H1 (cell line): ENCODE data around the gene MATN1. TPM values are rescaled to one million over a fixed set of nuclear protein-coding genes. Genes with fewer than 3 reads are reported as not detected.
A peak's percentile ranks its signal among the peaks of the same experiment; 100 is the strongest.

Experiments
- CTCF ChIA-PET: fragments of 300-600 bp; sonication (Branson Sonifier 250); formaldehyde crosslinking; loops from one replicate; lab custom pipeline; 2021; ENCODE audit not compliant: partially characterized antibody; lab: Charles Lee
- POLR2A ChIA-PET: fragments of 300-600 bp; sonication (Branson Sonifier 250); formaldehyde crosslinking; loops from one replicate; lab custom pipeline; 2021; ENCODE audit warnings: inconsistent platforms; ENCODE audit not compliant: partially characterized antibody; lab: Charles Lee
- DNase-seq, 2 experiments: peaks; one replicate each; pipeline versions ENCODE4 v3.0.0 to v3.0.0-alpha.2; 2010 to 2022; ENCODE audit warnings: low spot score in 2 of 2, low read depth in 1 of 2, mixed read lengths in 1 of 2
- FAIRE-seq: peaks from 2 replicates; lab custom pipeline; 2011; peaks lifted over from hg19 to GRCh38; lab: Jason Lieb, UNC
- H2AFZ ChIP-seq: 2 replicates; pipeline ENCODE4 v1.8.1; 2012; ENCODE audit warnings: low read length, inconsistent platforms
- H2AK5ac ChIP-seq: 2 replicates; pipeline ENCODE4 v1.6.1; 2013; ENCODE audit warnings: low read depth, low read length
- H2BK120ac ChIP-seq: replicated peaks from 2 replicates; pipeline ENCODE3; 2013; ENCODE audit warnings: low read depth, low read length, inconsistent platforms
- H2BK12ac ChIP-seq: 2 replicates; pipeline ENCODE4 v1.6.1; 2013; ENCODE audit warnings: low read depth, low read length
- H2BK15ac ChIP-seq: 2 replicates; pipeline ENCODE4 v1.6.1; 2013; ENCODE audit warnings: low read length
- H2BK20ac ChIP-seq: 2 replicates; pipeline ENCODE4 v1.6.1; 2013; ENCODE audit warnings: low read length
- H2BK5ac ChIP-seq: 2 replicates; pipeline ENCODE4 v1.6.1; 2013; ENCODE audit warnings: low read depth, low read length
- H3K14ac ChIP-seq: 2 replicates; pipeline ENCODE4 v1.6.1; 2013; ENCODE audit warnings: inconsistent platforms; ENCODE audit not compliant: insufficient read length
- H3K18ac ChIP-seq: 2 replicates; pipeline ENCODE4 v1.6.1; 2013; ENCODE audit warnings: low read length; ENCODE audit errors: extremely low read depth
- H3K23ac ChIP-seq: 2 replicates; pipeline ENCODE4 v1.6.1; 2013; ENCODE audit warnings: inconsistent platforms; ENCODE audit not compliant: insufficient read length
- H3K23me2 ChIP-seq: 2 replicates; pipeline ENCODE4 v1.6.1; 2013; ENCODE audit warnings: low read depth, low read length
- H3K27ac ChIP-seq: 2 replicates; pipeline ENCODE4 v1.6.1; 2011; ENCODE audit warnings: low read depth, low read length, inconsistent platforms
- H3K27me3 ChIP-seq, 4 experiments: replicated peaks in 1 of 4; 1 replicate in 1 of 4; 2 replicates in 3 of 4; pipeline versions ENCODE4 v1.6.1 to v1.8.1; 2011 to 2013; ENCODE audit warnings: low read length in 3 of 4, mild to moderate bottlenecking in 3 of 4, inconsistent platforms in 2 of 4, mixed read lengths in 2 of 4, moderate library complexity in 1 of 4; ENCODE audit not compliant: control insufficient read depth in 3 of 4, insufficient read depth in 3 of 4; ENCODE audit errors: extremely low read depth in 1 of 4
- H3K36me3 ChIP-seq, 4 experiments: 2 replicates each; pipeline versions ENCODE4 v1.6.1 to v1.8.1; 2011 to 2013; ENCODE audit warnings: mild to moderate bottlenecking in 4 of 4, low read length in 3 of 4, moderate library complexity in 2 of 4, control low read depth in 1 of 4, inconsistent platforms in 1 of 4; ENCODE audit not compliant: insufficient read depth in 4 of 4, control insufficient read depth in 2 of 4
- H3K4ac ChIP-seq: replicated peaks from 2 replicates; pipeline ENCODE3; 2013; ENCODE audit warnings: low read length, low read depth, mixed read lengths, inconsistent platforms; ENCODE audit not compliant: insufficient read length
- H3K4me1 ChIP-seq, 4 experiments: replicated peaks in 1 of 4; 1 replicate in 1 of 4; 2 replicates in 3 of 4; pipeline versions ENCODE4 v1.6.1 to v1.8.1; 2011 to 2013; ENCODE audit warnings: low read length in 3 of 4, inconsistent platforms in 2 of 4, mixed read lengths in 1 of 4; ENCODE audit not compliant: insufficient read depth in 4 of 4, control insufficient read depth in 3 of 4
- H3K4me2 ChIP-seq, 2 experiments: 2 replicates each; pipeline versions ENCODE4 v1.6.1 to v1.8.1; 2011 to 2013; ENCODE audit warnings: low read depth in 2 of 2, low read length in 2 of 2, control low read depth in 1 of 2, inconsistent platforms in 1 of 2, mild to moderate bottlenecking in 1 of 2; ENCODE audit not compliant: insufficient read depth in 1 of 2
- H3K4me3 ChIP-seq, 4 experiments: fragments of 200-600, 300-600 bp in 1 of 4; sonication (generic), shearing (Covaris generic), sonication (Bioruptor Twin) in 1 of 4; 2 replicates each; pipeline versions ENCODE4 v1.5.1 to v1.8.1; 2011 to 2016; ENCODE audit warnings: low read length in 4 of 4, low read depth in 3 of 4, control low read depth in 2 of 4, inconsistent platforms in 2 of 4, mild to moderate bottlenecking in 2 of 4, mixed read lengths in 1 of 4, moderate library complexity in 1 of 4; ENCODE audit not compliant: insufficient read depth in 2 of 4; ENCODE audit errors: extremely low read depth in 1 of 4
- H3K56ac ChIP-seq: replicated peaks from 2 replicates; pipeline ENCODE3; 2013; ENCODE audit warnings: low read depth, mild to moderate bottlenecking, mixed read lengths, low read length, inconsistent platforms; ENCODE audit not compliant: insufficient read length
- H3K79me1 ChIP-seq: 2 replicates; pipeline ENCODE4 v1.6.1; 2013; ENCODE audit warnings: low read depth, low read length, control low read depth
- H3K79me2 ChIP-seq, 2 experiments: 2 replicates each; pipeline versions ENCODE4 v1.6.1 to v1.8.1; 2012 to 2013; ENCODE audit warnings: low read length in 2 of 2, mild to moderate bottlenecking in 2 of 2, inconsistent platforms in 1 of 2; ENCODE audit not compliant: insufficient read depth in 2 of 2, control insufficient read depth in 1 of 2
- H3K9ac ChIP-seq, 4 experiments: replicated peaks in 1 of 4; 1 replicate in 1 of 4; 2 replicates in 3 of 4; pipeline versions ENCODE4 v1.6.1 to v1.8.1; 2011 to 2013; ENCODE audit warnings: low read depth in 3 of 4, low read length in 3 of 4, control low read depth in 2 of 4, mild to moderate bottlenecking in 2 of 4, moderate library complexity in 2 of 4, inconsistent platforms in 1 of 4; ENCODE audit errors: extremely low read depth in 1 of 4
- H3K9me3 ChIP-seq, 2 experiments: 2 replicates each; pipeline versions ENCODE4 v1.6.1 to v1.8.1; 2012 to 2013; ENCODE audit warnings: mild to moderate bottlenecking in 2 of 2, moderate library complexity in 2 of 2, control low read depth in 1 of 2, inconsistent platforms in 1 of 2, low read depth in 1 of 2, low read length in 1 of 2, mixed read lengths in 1 of 2; ENCODE audit not compliant: insufficient read depth in 2 of 2
- H4K20me1 ChIP-seq, 2 experiments: replicated peaks in 1 of 2; 2 replicates each; pipeline versions ENCODE3 to v1.8.1; 2011 to 2013; ENCODE audit warnings: inconsistent platforms in 2 of 2, low read length in 2 of 2, mild to moderate bottlenecking in 1 of 2; ENCODE audit not compliant: insufficient read depth in 2 of 2, control insufficient read depth in 1 of 2
- H4K5ac ChIP-seq: 2 replicates; pipeline ENCODE4 v1.6.1; 2013; ENCODE audit warnings: low read length, low read depth, mixed read lengths, inconsistent platforms; ENCODE audit not compliant: insufficient read length
- H4K8ac ChIP-seq: 2 replicates; pipeline ENCODE4 v1.8.0; 2013; ENCODE audit warnings: mild to moderate bottlenecking, moderate library complexity, low read length, inconsistent platforms; ENCODE audit not compliant: insufficient read depth; ENCODE audit errors: extremely low read depth
- H4K91ac ChIP-seq: replicated peaks from 2 replicates; pipeline ENCODE3; 2013; ENCODE audit warnings: low read length, mixed read lengths, inconsistent platforms; ENCODE audit not compliant: insufficient read length
- ATF2 ChIP-seq: IDR thresholded peaks from 2 replicates; pipeline ENCODE4 v1.6.1; 2012; ENCODE audit warnings: low read length, inconsistent platforms
- HDAC6 ChIP-seq: IDR thresholded peaks from one replicate; pipeline ENCODE4 v1.7.1; 2012; ENCODE audit warnings: low read depth, mild to moderate bottlenecking, inconsistent platforms, low read length, moderate library complexity
- RXRA ChIP-seq: IDR thresholded peaks from 2 replicates; pipeline ENCODE4 v1.6.1; 2011; ENCODE audit warnings: low read depth, mild to moderate bottlenecking, low read length, moderate library complexity; ENCODE audit not compliant: insufficient read depth
- WGBS, 2 experiments: shearing (Covaris generic) in 1 of 2; methylation state at CpG; one replicate each; pipeline versions ENCODE4 v1.1.6 to v1.1.7; 2013 to 2015; ENCODE audit warnings: low lambda C conversion rate in 2 of 2, mixed read lengths in 2 of 2, inconsistent platforms in 1 of 2, low coverage in 1 of 2, missing lambda C conversion rate in 1 of 2; ENCODE audit not compliant: insufficient replicate concordance in 2 of 2, insufficient coverage in 1 of 2, insufficient read length in 1 of 2; ENCODE audit errors: extremely low coverage in 1 of 2, missing lambda C conversion rate in 1 of 2; 5-methylcytosine and 5-hydroxymethylcytosine counted together
- polyA plus RNA-seq, 7 experiments: library from polyadenylated mRNA; depleted of rRNA in 3 of 7; stranded (reverse) in 5 of 7; unstranded in 2 of 7; fragments of >200 nt in 5 of 7; fragments of 200-250 nt in 2 of 7; gene quantifications; 1 replicate in 5 of 7; 2 replicates in 1 of 7; 4 replicates in 1 of 7; pipeline versions ENCODE4 v1.2.1 to v1.2.3, GENCODE V29; 2011 to 2013; ENCODE audit warnings: missing spikeins in 2 of 7, mixed read lengths in 2 of 7
- total RNA-seq: library from RNA; stranded (reverse); fragmentation: NEBNext Ultra II Directional; extraction: Animal tissue kit (Norgen Biotek cat#: 25700); gene quantifications from 2 replicates; pipeline ENCODE4 v1.2.1, GENCODE V29; 2021

The MATN1 gene
- total and polyA plus RNA-seq, 2 of the 8 experiments (the other 6 are each of a cell fraction or from before 2014, with no cell fraction given): 0.12 to 0.28 TPM

GRCh38 chr1:30745156-30745833, 21.9 kb upstream of the MATN1 start:
- no peaks in the 10 kb centered on the region for H3K79me1 ChIP-seq

More at GRCh38 chr1:30745156-30745833, 21.9 kb upstream of the MATN1 start:
- Histone ChIP-seq H3K4ac (no peak overlapping the region), H3K27me3 (no peaks in the 10 kb centered on the region; a peak in 1 of 7 replicates), H3K4me1 (peaks cover 0 to 15% (median 3%) of the 10 kb centered on the region in 4 experiments; a peak in 6 of 7 replicates), H3K23ac (no peak overlapping the region), H3K4me3 (no peak overlapping the region), H4K8ac (peak overlapping the region; percentile 43; the same call in 1 of the 2 replicates), H2AK5ac (no peak overlapping the region), H4K20me1 (no peaks in the 10 kb centered on the region), H2BK15ac (no peak overlapping the region; the same call in 1 of the 2 replicates), H4K5ac (no peak overlapping the region), H4K91ac (peak overlapping the region; percentile 31), H2BK20ac (peak overlapping the region; percentile 86; the same call in 1 of the 2 replicates), H3K56ac (no peak overlapping the region), H2BK120ac (no peak overlapping the region), H3K23me2 (no peaks in the 10 kb centered on the region; the same call in 1 of the 2 replicates), H2BK5ac (peak overlapping the region; percentile 56; the same call in 1 of the 2 replicates), H3K18ac (no peak overlapping the region), H3K9ac (no peak overlapping the region), H3K9me3 (no peaks in the 10 kb centered on the region), H3K4me2 (no peak overlapping the region), H2BK12ac (peak overlapping the region; percentile 80; the same call in 1 of the 2 replicates), H3K36me3 (no peaks in the 10 kb centered on the region), H3K14ac (no peak overlapping the region), H3K79me2 (no peaks in the 10 kb centered on the region), H2AFZ (no peak overlapping the region), H3K27ac (no peak overlapping the region)
- TF ChIP-seq HDAC6 (no peak), ATF2 (no peak), RXRA (no peak)
- FAIRE-seq (no peak), DNase-seq (no peak)
- WGBS, 2 experiments: 78% methylated on average over 10 of the region's 14 CpGs; no CpG with 5 or more reads in 1 of the 2 experiments
- POLR2A ChIA-PET: interaction anchor here (0.6 kb wide), 1 partner anchor 29 kb away, joined by 3 read pairs; no protein-coding TSS in a partner anchor
- CTCF ChIA-PET: interaction anchor here (1.2 to 55.1 kb wide), 3 partner anchors 5 to 184 kb away, joined by 3 to 1640 read pairs (median 1640); partner anchors contain the start of genes LAPTM5 and MATN1
